OCI-LY7 (cell line): Measurements from ENCODE around the gene GGT6.

ENCODE experiments used
- EZH2phosphoT487 ChIP-seq: fragments of 200-600 bp; sonication (generic); IDR thresholded peaks from 2 replicates; pipeline ENCODE4 v1.6.1; 2018; ENCODE audit warnings: low read depth, borderline replicate concordance, mild to moderate bottlenecking, mixed run types, antibody characterized with exemption, low read length, moderate library complexity, mixed read lengths
- TF ChIP-seq, protein P1 (sequence below): fragments of 200-600 bp; sonication (generic); conservative IDR thresholded peaks from 2 replicates; pipeline ENCODE4 v1.5.1; 2014; ENCODE audit warnings: mild to moderate bottlenecking, antibody characterized with exemption, low read length, moderate library complexity, mixed read lengths

DNA sequence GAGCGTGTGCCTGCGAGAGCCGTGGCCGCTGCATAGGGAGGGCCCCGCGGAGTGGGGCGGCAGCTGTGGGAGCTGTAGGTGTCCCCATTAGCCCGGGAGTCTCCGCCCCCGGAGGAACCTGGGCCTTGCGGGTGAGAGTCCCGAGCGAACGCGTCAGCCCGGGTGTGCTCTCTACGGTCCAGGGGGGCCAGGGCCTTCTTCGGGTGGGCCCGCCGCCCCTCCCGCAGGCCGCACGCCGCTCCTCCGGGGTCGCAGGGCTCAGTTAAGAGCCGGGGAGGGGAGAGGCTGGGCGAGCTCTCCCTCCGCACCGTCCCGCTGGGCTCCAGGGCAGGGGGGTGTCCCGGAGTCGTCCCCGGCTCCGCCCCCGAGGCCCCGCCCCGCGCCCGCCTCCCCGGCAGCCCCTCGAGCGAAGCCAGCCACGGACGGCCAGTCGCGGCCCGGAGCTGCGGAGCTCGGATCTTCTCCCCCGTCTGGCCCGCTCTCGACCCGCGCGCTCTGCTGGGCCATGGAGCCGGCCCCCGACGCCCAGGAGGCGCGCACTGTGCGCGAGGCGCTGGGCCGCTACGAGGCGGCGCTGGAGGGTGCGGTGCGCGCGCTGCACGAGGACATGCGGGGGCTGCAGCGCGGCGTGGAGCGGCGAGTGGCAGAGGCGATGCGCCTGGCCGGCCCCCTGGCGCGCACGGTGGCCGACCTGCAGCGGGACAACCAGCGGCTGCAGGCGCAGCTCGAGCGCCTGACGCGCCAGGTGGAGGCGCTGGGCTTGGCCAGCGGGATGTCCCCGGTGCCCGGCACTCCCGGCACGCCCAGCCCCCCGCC is 23.9 kb upstream of the GGT6 start, which contains the start of gene SMTNL2:
- TF ChIP-seq, protein P1, sequence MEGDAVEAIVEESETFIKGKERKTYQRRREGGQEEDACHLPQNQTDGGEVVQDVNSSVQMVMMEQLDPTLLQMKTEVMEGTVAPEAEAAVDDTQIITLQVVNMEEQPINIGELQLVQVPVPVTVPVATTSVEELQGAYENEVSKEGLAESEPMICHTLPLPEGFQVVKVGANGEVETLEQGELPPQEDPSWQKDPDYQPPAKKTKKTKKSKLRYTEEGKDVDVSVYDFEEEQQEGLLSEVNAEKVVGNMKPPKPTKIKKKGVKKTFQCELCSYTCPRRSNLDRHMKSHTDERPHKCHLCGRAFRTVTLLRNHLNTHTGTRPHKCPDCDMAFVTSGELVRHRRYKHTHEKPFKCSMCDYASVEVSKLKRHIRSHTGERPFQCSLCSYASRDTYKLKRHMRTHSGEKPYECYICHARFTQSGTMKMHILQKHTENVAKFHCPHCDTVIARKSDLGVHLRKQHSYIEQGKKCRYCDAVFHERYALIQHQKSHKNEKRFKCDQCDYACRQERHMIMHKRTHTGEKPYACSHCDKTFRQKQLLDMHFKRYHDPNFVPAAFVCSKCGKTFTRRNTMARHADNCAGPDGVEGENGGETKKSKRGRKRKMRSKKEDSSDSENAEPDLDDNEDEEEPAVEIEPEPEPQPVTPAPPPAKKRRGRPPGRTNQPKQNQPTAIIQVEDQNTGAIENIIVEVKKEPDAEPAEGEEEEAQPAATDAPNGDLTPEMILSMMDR = no peak
- TF ChIP-seq EZH2phosphoT487 = no peak
